GM12878 (cell line): ENCODE data around the gene PHACTR3. TPM values are rescaled to one million over a fixed set of nuclear protein-coding genes. Genes with fewer than 3 reads are reported as not detected.

ENCODE experiments used
- ATAC-seq: fragments of 200-7000 bp; cut with Tn5 transposase; 3 replicates; pipeline ENCODE4 v1.9.1; 2020; ENCODE audit warnings: mild to moderate bottlenecking, moderate library complexity
- BruUV-seq: library from RNA; stranded (reverse); fragments of 400-500 nt; replicated peaks from 2 replicates; lab custom pipeline; 2021; lab: Mats Ljungman, UMichigan
- CTCF ChIA-PET: fragments of 300-600 bp; sonication (Branson Sonifier 250); formaldehyde crosslinking; extraction: SDS; loops from one replicate; lab custom pipeline; 2021; ENCODE audit warnings: inconsistent platforms; lab: Yijun Ruan, JAX
- POLR2A ChIA-PET: fragments of 350-600 bp; formaldehyde crosslinking; extraction: SDS; loops from one replicate; lab custom pipeline; 2021; ENCODE audit warnings: inconsistent platforms; lab: Charles Lee
- RAD21 ChIA-PET: fragments of 300-600 bp; sonication (Branson Sonifier 250); formaldehyde crosslinking; loops from one replicate; lab custom pipeline; 2023; ENCODE audit warnings: antibody characterized with exemption; ENCODE audit not compliant: unreplicated experiment; lab: Charles Lee
- SMC1A ChIA-PET: fragments of 300-600 bp; sonication (Branson Sonifier 250); formaldehyde crosslinking; loops from one replicate; lab custom pipeline; 2023; ENCODE audit not compliant: unreplicated experiment, uncharacterized antibody; lab: Charles Lee
- DNase-seq: peaks from one replicate; pipeline ENCODE4 v3.0.0-alpha.2; 2011; ENCODE audit warnings: low read depth, low spot score
- FAIRE-seq: peaks from 3 replicates; lab custom pipeline; 2011; peaks lifted over from hg19 to GRCh38; lab: Jason Lieb, UNC
- H2AFZ ChIP-seq: 2 replicates; pipeline ENCODE4 v1.6.0; 2011; ENCODE audit warnings: low read depth, low read length, control low read depth; ENCODE audit not compliant: control insufficient read depth
- H3K27ac ChIP-seq: 2 replicates; pipeline ENCODE4 v1.5.1; 2011; ENCODE audit warnings: control low read depth; ENCODE audit not compliant: control insufficient read depth, insufficient read depth
- H3K27me3 ChIP-seq, 2 experiments: replicated peaks in 1 of 2; 2 replicates each; pipeline versions ENCODE4 v1.6.0 to v1.6.1; 2011; ENCODE audit warnings: low read length in 1 of 2; ENCODE audit not compliant: control insufficient read depth in 2 of 2, insufficient read depth in 2 of 2
- H3K36me3 ChIP-seq, 2 experiments: 2 replicates each; pipeline ENCODE4 v1.5.1; 2011; ENCODE audit warnings: low read length in 1 of 2; ENCODE audit not compliant: control insufficient read depth in 2 of 2, insufficient read depth in 2 of 2
- H3K4me1 ChIP-seq: 2 replicates; pipeline ENCODE4 v1.6.1; 2011; ENCODE audit warnings: mild to moderate bottlenecking, low read length, moderate library complexity, mixed read lengths; ENCODE audit not compliant: control insufficient read depth, insufficient read depth
- H3K4me2 ChIP-seq: 2 replicates; pipeline ENCODE4 v1.6.0; 2011; ENCODE audit warnings: control low read depth; ENCODE audit not compliant: control insufficient read depth, insufficient read depth
- H3K4me3 ChIP-seq: fragments of 200-600 bp; sonication (generic); 2 replicates; pipeline ENCODE4 v1.5.1; 2016
- H3K79me2 ChIP-seq: 2 replicates; pipeline ENCODE4 v1.6.0; 2011; ENCODE audit warnings: low read length; ENCODE audit not compliant: control insufficient read depth, insufficient read depth
- H3K9ac ChIP-seq: 2 replicates; pipeline ENCODE4 v1.8.0; 2011; ENCODE audit warnings: low read length, control low read depth, mixed read lengths; ENCODE audit not compliant: control insufficient read depth, insufficient read depth
- H3K9me3 ChIP-seq: replicated peaks from 3 replicates; pipeline ENCODE4 v1.5.1; 2011; ENCODE audit warnings: mild to moderate bottlenecking, low read length; ENCODE audit not compliant: control insufficient read depth, insufficient read depth
- H4K20me1 ChIP-seq: 2 replicates; pipeline ENCODE4 v1.6.0; 2011; ENCODE audit not compliant: control insufficient read depth, insufficient read depth
- EP300 ChIP-seq, 2 experiments: fragments of 150-350 bp in 1 of 2; IDR thresholded peaks; 2 replicates each; pipeline ENCODE4 v1.6.1; 2011 to 2012; ENCODE audit warnings: low read depth in 2 of 2, low read length in 2 of 2, borderline replicate concordance in 1 of 2, improper control_type of control experiment in 1 of 2, inconsistent platforms in 1 of 2; ENCODE audit not compliant: control insufficient read depth in 1 of 2
- HCFC1 ChIP-seq: fragments of 150-350 bp; IDR thresholded peaks from 2 replicates; pipeline ENCODE4 v1.6.1; 2014; ENCODE audit warnings: low read length
- MYB ChIP-seq: fragments of 150-350 bp; IDR thresholded peaks from 2 replicates; pipeline ENCODE4 v1.6.1; 2014; ENCODE audit warnings: mild to moderate bottlenecking, low read depth, low read length, borderline replicate concordance
- SIN3A ChIP-seq: IDR thresholded peaks from 2 replicates; pipeline ENCODE4 v1.6.1; 2012; ENCODE audit warnings: low read depth, low read length, improper control_type of control experiment
- SREBF1 ChIP-seq: IDR thresholded peaks from 2 replicates; pipeline ENCODE4 v1.6.1; 2012; ENCODE audit warnings: mild to moderate bottlenecking, low read length
- WRNIP1 ChIP-seq: IDR thresholded peaks from 2 replicates; pipeline ENCODE4 v1.6.1; 2011; ENCODE audit warnings: low read depth, low read length, improper control_type of control experiment, borderline replicate concordance
- WGBS: methylation state at CpG from one replicate; pipeline ENCODE4 v1.1.6; 2016; ENCODE audit warnings: low lambda C conversion rate; ENCODE audit not compliant: insufficient replicate concordance, insufficient coverage; ENCODE audit errors: missing lambda C conversion rate; 5-methylcytosine and 5-hydroxymethylcytosine counted together
- in situ Hi-C: fragments of 300-500 bp; cut with MboI; formaldehyde crosslinking; loops from 9 replicates; pipeline ENCODE4 v1.14.3; 2018; ENCODE audit warnings: mixed read lengths
- intact Hi-C: fragments of 100-400 bp; cut with micrococcal nuclease; formaldehyde crosslinking; loops from one replicate; pipeline ENCODE4 v1.14.2; 2022; ENCODE audit not compliant: unreplicated experiment
- polyA plus RNA-seq, 11 experiments: library from polyadenylated mRNA; depleted of rRNA in 4 of 11; unstranded in 6 of 11; stranded (reverse) in 5 of 11; fragments of >200 nt; fragmentation: Nextera tagmentation in 4 of 11; fragmentation: Illumina TruSeq in 1 of 11; extraction: Ambion mirVana in 4 of 11; extraction: Trizol in 1 of 11; gene quantifications; 1 replicate in 1 of 11; 2 replicates in 10 of 11; pipeline versions ENCODE4 v1.2.1 to v1.2.3, GENCODE V29; 2011 to 2016; ENCODE audit warnings: inconsistent platforms in 2 of 11, missing spikeins in 2 of 11, low read depth in 1 of 11
- total RNA-seq, 4 experiments: library from RNA; depleted of rRNA in 3 of 4; stranded (reverse); fragments of >200 nt in 3 of 4; fragmentation: Illumina TruSeq in 1 of 4; extraction: Trizol in 1 of 4; gene quantifications; 2 replicates each; pipeline versions ENCODE4 v1.2.1 to v1.2.3, GENCODE V29; 2013 to 2021
- TF ChIP-seq, protein P1 (sequence below): fragments of 150-350 bp; IDR thresholded peaks from 2 replicates; pipeline ENCODE4 v1.6.1; 2016; ENCODE audit warnings: low read depth, low read length

Gene PHACTR3
- total and polyA plus RNA-seq, 10 of the 15 experiments (the other 5 are each of a cell fraction or from before 2014, with no cell fraction given), result 0.17 to 2.7 (median 0.27) TPM; not detected in 1

DNA sequence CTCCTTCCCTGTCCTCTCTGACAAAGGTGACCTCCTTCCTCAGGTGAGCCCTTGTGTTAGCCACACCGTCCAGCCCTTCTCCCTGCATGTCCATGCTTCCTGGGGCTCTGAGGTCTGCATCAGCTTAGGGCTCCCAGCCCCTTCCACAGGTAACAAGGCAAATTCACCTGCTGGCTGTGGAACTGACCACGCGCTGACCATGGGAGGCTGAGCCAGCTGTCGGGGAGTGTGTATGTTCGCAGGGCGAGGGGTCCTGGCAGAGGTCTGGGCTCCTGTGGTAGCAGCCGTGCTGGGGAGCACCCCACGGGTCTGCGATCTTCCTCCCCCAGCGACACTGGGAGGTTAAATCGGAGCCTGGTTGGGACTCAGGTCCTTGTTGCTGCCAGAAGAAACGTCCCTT lies 136.7 kb downstream of the PHACTR3 start:
- intact Hi-C loops (no loop called here), in situ Hi-C loops (no loop called here)
- ChIA-PET SMC1A (interaction anchor here (1.3 kb wide), 1 partner anchor 110 kb away, joined by 3 read pairs; no protein-coding TSS in a partner anchor), RAD21 (no interaction called here), CTCF (no interaction called here), POLR2A (interaction anchor here (0.7 to 0.8 kb wide), 2 partner anchors 27 to 403 kb away, joined by 3 read pairs; no protein-coding TSS in a partner anchor)
- Histone ChIP-seq H3K4me2 (no peak overlapping the region), H3K27me3 (no peaks in the 10 kb centered on the region; a peak in 1 of 4 replicates), H3K4me1 (no peaks in the 10 kb centered on the region), H3K9ac (no peak overlapping the region), H3K27ac (no peak overlapping the region), H2AFZ (no peak overlapping the region), H3K79me2 (no peaks in the 10 kb centered on the region), H3K4me3 (no peak overlapping the region), H4K20me1 (no peaks in the 10 kb centered on the region), H3K9me3 (no peaks in the 10 kb centered on the region; the same call in 2 of the 3 replicates), H3K36me3 (no peaks in the 10 kb centered on the region)
- WGBS, result 46% methylated on average over 12 of the region's 12 CpGs
- BruUV-seq, result no TSS peak
- TF ChIP-seq SIN3A (no peak), WRNIP1 (no peak), HCFC1 (no peak), MYB (no peak), EP300 (IDR thresholded peaks at IDR 0.05; ENCODE audit: borderline replicate concordance in 1 of 2, control insufficient read depth in 1 of 2, low read depth in 2 of 2, low read length in 2 of 2) (no peak), SREBF1 (no peak)
- TF ChIP-seq, protein P1, sequence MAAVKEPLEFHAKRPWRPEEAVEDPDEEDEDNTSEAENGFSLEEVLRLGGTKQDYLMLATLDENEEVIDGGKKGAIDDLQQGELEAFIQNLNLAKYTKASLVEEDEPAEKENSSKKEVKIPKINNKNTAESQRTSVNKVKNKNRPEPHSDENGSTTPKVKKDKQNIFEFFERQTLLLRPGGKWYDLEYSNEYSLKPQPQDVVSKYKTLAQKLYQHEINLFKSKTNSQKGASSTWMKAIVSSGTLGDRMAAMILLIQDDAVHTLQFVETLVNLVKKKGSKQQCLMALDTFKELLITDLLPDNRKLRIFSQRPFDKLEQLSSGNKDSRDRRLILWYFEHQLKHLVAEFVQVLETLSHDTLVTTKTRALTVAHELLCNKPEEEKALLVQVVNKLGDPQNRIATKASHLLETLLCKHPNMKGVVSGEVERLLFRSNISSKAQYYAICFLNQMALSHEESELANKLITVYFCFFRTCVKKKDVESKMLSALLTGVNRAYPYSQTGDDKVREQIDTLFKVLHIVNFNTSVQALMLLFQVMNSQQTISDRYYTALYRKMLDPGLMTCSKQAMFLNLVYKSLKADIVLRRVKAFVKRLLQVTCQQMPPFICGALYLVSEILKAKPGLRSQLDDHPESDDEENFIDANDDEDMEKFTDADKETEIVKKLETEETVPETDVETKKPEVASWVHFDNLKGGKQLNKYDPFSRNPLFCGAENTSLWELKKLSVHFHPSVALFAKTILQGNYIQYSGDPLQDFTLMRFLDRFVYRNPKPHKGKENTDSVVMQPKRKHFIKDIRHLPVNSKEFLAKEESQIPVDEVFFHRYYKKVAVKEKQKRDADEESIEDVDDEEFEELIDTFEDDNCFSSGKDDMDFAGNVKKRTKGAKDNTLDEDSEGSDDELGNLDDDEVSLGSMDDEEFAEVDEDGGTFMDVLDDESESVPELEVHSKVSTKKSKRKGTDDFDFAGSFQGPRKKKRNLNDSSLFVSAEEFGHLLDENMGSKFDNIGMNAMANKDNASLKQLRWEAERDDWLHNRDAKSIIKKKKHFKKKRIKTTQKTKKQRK, result no peak
- DNase-seq (no peak), ATAC-seq (no peak), FAIRE-seq (no peak)
